Measurements from ENCODE around the gene ZNF444. TPM values are rescaled to one million over a fixed set of nuclear protein-coding genes. Genes with fewer than 3 reads are reported as not detected.
"Not testable (repeated sequence)": the region's sequence is repeated elsewhere in the genome, so short reads cannot be mapped to it uniquely, and the experiment has no call there.

The ZNF444 gene
- total RNA-seq, 2 donors from 2014 or later: 25.9 to 37.3 TPM

- Mint-ChIP-seq H3K27ac (peak overlapping the region in 1 of 2 donors; percentile 8), H3K36me3 (peaks cover 9 to 31% of the 10 kb centered on the region in 2 donors), H3K9me3 (no peaks in the 10 kb centered on the region)
- ATAC-seq (no peak), DNase-seq (ENCODE audit: low spot score in 2 of 2) (no peak)
These were observed 8.6 kb downstream of the ZNF444 start for GRCh38 chr19:56149656-56150038.

GRCh38 chr19:56150358-56150757 lies 9.3 kb downstream of the ZNF444 start:
- Mint-ChIP-seq H3K36me3 (peaks cover 9 to 31% of the 10 kb centered on the region in 2 donors), H3K9me3 (no peaks in the 10 kb centered on the region), H3K27ac (no peak overlapping the region)
- ATAC-seq: no peak
- DNase-seq (ENCODE audit: low spot score in 2 of 2): no peak

- no peak for ATAC-seq
These were observed 11.6 kb downstream of the ZNF444 start for GRCh38 chr19:56152644-56153043.

GRCh38 chr19:56153507-56153906 lies 12.4 kb downstream of the ZNF444 start:
- peaks cover 7 to 22% of the 10 kb centered on the region in 2 donors for H3K36me3 Mint-ChIP-seq
- no peak for DNase-seq (ENCODE audit: low spot score in 2 of 2)
- no peak for ATAC-seq
- H3K27ac Mint-ChIP-seq: peak overlapping the region; percentile 40 to 87
- no peaks in the 10 kb centered on the region for H3K9me3 Mint-ChIP-seq

More at GRCh38 chr19:56152644-56153043, 11.6 kb downstream of the ZNF444 start:
- Mint-ChIP-seq H3K27ac (no peak overlapping the region), H3K36me3 (peaks cover 9 to 31% of the 10 kb centered on the region in 2 donors), H3K9me3 (no peaks in the 10 kb centered on the region)
- no peak for DNase-seq (ENCODE audit: low spot score in 2 of 2)

GRCh38 chr19:56155124-56155687 lies 14.1 kb downstream of the ZNF444 start:
- peak overlapping the region in 1 of 2 donors; percentile 46 for H3K27ac Mint-ChIP-seq
- peaks cover 7 to 8% of the 10 kb centered on the region in 2 donors for H3K9me3 Mint-ChIP-seq
- peaks cover 10 to 22% of the 10 kb centered on the region in 2 donors for H3K36me3 Mint-ChIP-seq
- ATAC-seq (peak; percentile 16 to 28), DNase-seq (ENCODE audit: low spot score in 2 of 2) (no peak)

GRCh38 chr19:56156768-56157167 lies 15.7 kb downstream of the ZNF444 start:
- Mint-ChIP-seq H3K27ac (peak overlapping the region in 1 of 2 donors; percentile 44), H3K36me3 (peaks cover 10 to 19% of the 10 kb centered on the region in 2 donors), H3K9me3 (peaks cover 7 to 8% of the 10 kb centered on the region in 2 donors)
- DNase-seq (ENCODE audit: low spot score in 2 of 2): no peak
- no peak for ATAC-seq

GRCh38 chr19:56158170-56158757 lies 17.2 kb downstream of the ZNF444 start:
- ATAC-seq (no peak), DNase-seq (ENCODE audit: low spot score in 2 of 2) (no peak)
- peaks cover 10 to 18% of the 10 kb centered on the region in 2 donors for H3K36me3 Mint-ChIP-seq
- H3K27ac Mint-ChIP-seq: peak overlapping the region in 1 of 2 donors; percentile 50
- H3K9me3 Mint-ChIP-seq: peaks cover 7 to 8% of the 10 kb centered on the region in 2 donors

- peaks cover 7 to 8% of the 10 kb centered on the region in 2 donors for H3K9me3 Mint-ChIP-seq
- DNase-seq (ENCODE audit: low spot score in 2 of 2) (no peak), ATAC-seq (no peak)
- peak overlapping the region; percentile 50 to 57 for H3K27ac Mint-ChIP-seq
- H3K36me3 Mint-ChIP-seq: peaks cover 10% of the 10 kb centered on the region in 2 donors
These were observed 18.0 kb downstream of the ZNF444 start for GRCh38 chr19:56159009-56159559.

GRCh38 chr19:56159622-56160271 lies 18.7 kb downstream of the ZNF444 start:
- ATAC-seq: no peak
- H3K36me3 Mint-ChIP-seq: peaks cover 10% of the 10 kb centered on the region in 2 donors

GRCh38 chr19:56161534-56161933 lies 20.4 kb downstream of the ZNF444 start:
- Mint-ChIP-seq H3K36me3 (peaks cover 10% of the 10 kb centered on the region in 2 donors), H3K27ac (peak overlapping the region; percentile 12 to 75), H3K9me3 (peaks cover 7 to 8% of the 10 kb centered on the region in 2 donors)
- DNase-seq (ENCODE audit: low spot score in 2 of 2) (no peak), ATAC-seq (no peak)

More at GRCh38 chr19:56159622-56160271, 18.7 kb downstream of the ZNF444 start:
- DNase-seq (ENCODE audit: low spot score in 2 of 2): no peak
- Mint-ChIP-seq H3K9me3 (peaks cover 7 to 8% of the 10 kb centered on the region in 2 donors), H3K27ac (peak overlapping the region in 1 of 2 donors; percentile 50)

- H3K27ac Mint-ChIP-seq: peak overlapping the region; percentile 12 to 75
- ATAC-seq (peak; percentile 97 to 99), DNase-seq (ENCODE audit: low spot score in 2 of 2) (peak in 1 of 2 donors; percentile 28)
- H3K9me3 Mint-ChIP-seq: peaks cover 7 to 8% of the 10 kb centered on the region in 2 donors
- peaks cover 10% of the 10 kb centered on the region in 2 donors for H3K36me3 Mint-ChIP-seq
These were observed 21.2 kb downstream of the ZNF444 start for GRCh38 chr19:56162258-56162657.

GRCh38 chr19:56163097-56163496 lies 22.0 kb downstream of the ZNF444 start:
- Mint-ChIP-seq H3K36me3 (peaks cover 10% of the 10 kb centered on the region in 2 donors), H3K9me3 (peaks cover 7 to 8% of the 10 kb centered on the region in 2 donors), H3K27ac (peak overlapping the region in 1 of 2 donors; percentile 75)
- DNase-seq (ENCODE audit: low spot score in 2 of 2) (no peak), ATAC-seq (no peak)

GRCh38 chr19:56167064-56167578 lies 26.0 kb downstream of the ZNF444 start:
- no peak overlapping the region for H3K27ac Mint-ChIP-seq
- DNase-seq (ENCODE audit: low spot score in 2 of 2) (no peak), ATAC-seq (no peak)
- no peaks in the 10 kb centered on the region for H3K36me3 Mint-ChIP-seq
- H3K9me3 Mint-ChIP-seq: no peaks in the 10 kb centered on the region

GRCh38 chr19:56170261-56170660 lies 29.2 kb downstream of the ZNF444 start:
- DNase-seq (ENCODE audit: low spot score in 2 of 2): no peak
- H3K9me3 Mint-ChIP-seq: no peaks in the 10 kb centered on the region
- no peaks in the 10 kb centered on the region for H3K36me3 Mint-ChIP-seq
- no peak overlapping the region for H3K27ac Mint-ChIP-seq
- ATAC-seq: no peak

- no peak for ATAC-seq
- Mint-ChIP-seq H3K36me3 (no peaks in the 10 kb centered on the region), H3K9me3 (no peaks in the 10 kb centered on the region), H3K27ac (no peak overlapping the region)
- DNase-seq (ENCODE audit: low spot score in 2 of 2): no peak
These were observed 33.0 kb downstream of the ZNF444 start for GRCh38 chr19:56174086-56174485.

- DNase-seq (ENCODE audit: low spot score in 2 of 2) (no peak), ATAC-seq (no peak)
- H3K9me3 Mint-ChIP-seq: no peaks in the 10 kb centered on the region
- H3K27ac Mint-ChIP-seq: no peak overlapping the region
- H3K36me3 Mint-ChIP-seq: no peaks in the 10 kb centered on the region
These were observed 33.5 kb downstream of the ZNF444 start for GRCh38 chr19:56174550-56174949.

GRCh38 chr19:56175861-56176307 lies 34.8 kb downstream of the ZNF444 start, which contains the start of gene GALP:
Gene GALP, plus strand, starts transcription at chr19:56176008. Its CDS starts 1,101 bp downstream, at chr19:56177109.
- H3K36me3 Mint-ChIP-seq; H3K9me3 Mint-ChIP-seq; DNase-seq (ENCODE audit: low spot score in 2 of 2); H3K27ac Mint-ChIP-seq; ATAC-seq: not testable (repeated sequence)
